GM12878 (cell line): Measurements from ENCODE around the gene SLC16A10. TPM values are rescaled to one million over a fixed set of nuclear protein-coding genes. Genes with fewer than 3 reads are reported as not detected.

Experiments used
- ATAC-seq: fragments of 200-7000 bp; cut with Tn5 transposase; 3 replicates; pipeline ENCODE4 v1.9.1; 2020; ENCODE audit warnings: mild to moderate bottlenecking, moderate library complexity
- BruUV-seq: library from RNA; stranded (reverse); fragments of 400-500 nt; replicated peaks from 2 replicates; lab custom pipeline; 2021; lab: Mats Ljungman, UMichigan
- CTCF ChIA-PET: fragments of 300-600 bp; sonication (Branson Sonifier 250); formaldehyde crosslinking; extraction: SDS; loops from one replicate; lab custom pipeline; 2021; ENCODE audit warnings: inconsistent platforms; lab: Yijun Ruan, JAX
- POLR2A ChIA-PET: fragments of 350-600 bp; formaldehyde crosslinking; extraction: SDS; loops from one replicate; lab custom pipeline; 2021; ENCODE audit warnings: inconsistent platforms; lab: Charles Lee
- RAD21 ChIA-PET: fragments of 300-600 bp; sonication (Branson Sonifier 250); formaldehyde crosslinking; loops from one replicate; lab custom pipeline; 2023; ENCODE audit warnings: antibody characterized with exemption; ENCODE audit not compliant: unreplicated experiment; lab: Charles Lee
- SMC1A ChIA-PET: fragments of 300-600 bp; sonication (Branson Sonifier 250); formaldehyde crosslinking; loops from one replicate; lab custom pipeline; 2023; ENCODE audit not compliant: unreplicated experiment, uncharacterized antibody; lab: Charles Lee
- DNase-seq: peaks from one replicate; pipeline ENCODE4 v3.0.0-alpha.2; 2011; ENCODE audit warnings: low read depth, low spot score
- FAIRE-seq: peaks from 3 replicates; lab custom pipeline; 2011; peaks lifted over from hg19 to GRCh38; lab: Jason Lieb, UNC
- H2AFZ ChIP-seq: 2 replicates; pipeline ENCODE4 v1.6.0; 2011; ENCODE audit warnings: low read depth, low read length, control low read depth; ENCODE audit not compliant: control insufficient read depth
- H3K27ac ChIP-seq: 2 replicates; pipeline ENCODE4 v1.5.1; 2011; ENCODE audit warnings: control low read depth; ENCODE audit not compliant: control insufficient read depth, insufficient read depth
- H3K27me3 ChIP-seq, 2 experiments: replicated peaks in 1 of 2; 2 replicates each; pipeline versions ENCODE4 v1.6.0 to v1.6.1; 2011; ENCODE audit warnings: low read length in 1 of 2; ENCODE audit not compliant: control insufficient read depth in 2 of 2, insufficient read depth in 2 of 2
- H3K36me3 ChIP-seq, 2 experiments: 2 replicates each; pipeline ENCODE4 v1.5.1; 2011; ENCODE audit warnings: low read length in 1 of 2; ENCODE audit not compliant: control insufficient read depth in 2 of 2, insufficient read depth in 2 of 2
- H3K4me1 ChIP-seq: 2 replicates; pipeline ENCODE4 v1.6.1; 2011; ENCODE audit warnings: mild to moderate bottlenecking, low read length, moderate library complexity, mixed read lengths; ENCODE audit not compliant: control insufficient read depth, insufficient read depth
- H3K4me2 ChIP-seq: 2 replicates; pipeline ENCODE4 v1.6.0; 2011; ENCODE audit warnings: control low read depth; ENCODE audit not compliant: control insufficient read depth, insufficient read depth
- H3K4me3 ChIP-seq: fragments of 200-600 bp; sonication (generic); 2 replicates; pipeline ENCODE4 v1.5.1; 2016
- H3K79me2 ChIP-seq: 2 replicates; pipeline ENCODE4 v1.6.0; 2011; ENCODE audit warnings: low read length; ENCODE audit not compliant: control insufficient read depth, insufficient read depth
- H3K9ac ChIP-seq: 2 replicates; pipeline ENCODE4 v1.8.0; 2011; ENCODE audit warnings: low read length, control low read depth, mixed read lengths; ENCODE audit not compliant: control insufficient read depth, insufficient read depth
- H3K9me3 ChIP-seq: replicated peaks from 3 replicates; pipeline ENCODE4 v1.5.1; 2011; ENCODE audit warnings: mild to moderate bottlenecking, low read length; ENCODE audit not compliant: control insufficient read depth, insufficient read depth
- H4K20me1 ChIP-seq: 2 replicates; pipeline ENCODE4 v1.6.0; 2011; ENCODE audit not compliant: control insufficient read depth, insufficient read depth
- CBX3 ChIP-seq: fragments of 200-600 bp; sonication (generic); IDR thresholded peaks from 2 replicates; pipeline ENCODE4 v1.6.1; 2016; ENCODE audit warnings: low read depth, borderline replicate concordance
- E2F4 ChIP-seq: IDR thresholded peaks from 2 replicates; pipeline ENCODE4 v1.6.1; 2012; ENCODE audit warnings: low read depth, low read length, improper control_type of control experiment
- FOXM1 ChIP-seq: IDR thresholded peaks from 2 replicates; pipeline ENCODE4 v1.6.1; 2012; ENCODE audit warnings: low read depth, mild to moderate bottlenecking, inconsistent platforms, low read length, moderate library complexity
- IRF4 ChIP-seq: IDR thresholded peaks from 2 replicates; pipeline ENCODE4 v1.6.1; 2011; ENCODE audit warnings: low read depth, low read length
- NR2C1 ChIP-seq: fragments of 450-650 bp; IDR thresholded peaks from 2 replicates; pipeline ENCODE4 v1.6.1; 2017; ENCODE audit warnings: antibody characterized with exemption, mild to moderate bottlenecking, moderate library complexity
- NR2C2 ChIP-seq: IDR thresholded peaks from 2 replicates; pipeline ENCODE4 v1.6.1; 2011; ENCODE audit warnings: borderline replicate concordance, low read depth; ENCODE audit not compliant: control insufficient read depth, insufficient read length
- REST ChIP-seq: IDR thresholded peaks from 2 replicates; pipeline ENCODE4 v1.6.1; 2012; ENCODE audit warnings: mild to moderate bottlenecking, low read depth, low read length
- SPI1 ChIP-seq: IDR thresholded peaks from 2 replicates; pipeline ENCODE4 v1.6.1; 2011; ENCODE audit warnings: low read depth, mild to moderate bottlenecking, low read length, moderate library complexity, borderline replicate concordance; ENCODE audit not compliant: insufficient read depth
- ZNF384 ChIP-seq: IDR thresholded peaks from 2 replicates; pipeline ENCODE4 v1.6.1; 2012; ENCODE audit warnings: low read depth, mild to moderate bottlenecking, low read length, improper control_type of control experiment, borderline replicate concordance
- WGBS: methylation state at CpG from one replicate; pipeline ENCODE4 v1.1.6; 2016; ENCODE audit warnings: low lambda C conversion rate; ENCODE audit not compliant: insufficient replicate concordance, insufficient coverage; ENCODE audit errors: missing lambda C conversion rate; 5-methylcytosine and 5-hydroxymethylcytosine counted together
- in situ Hi-C: fragments of 300-500 bp; cut with MboI; formaldehyde crosslinking; loops from 9 replicates; pipeline ENCODE4 v1.14.3; 2018; ENCODE audit warnings: mixed read lengths
- intact Hi-C: fragments of 100-400 bp; cut with micrococcal nuclease; formaldehyde crosslinking; loops from one replicate; pipeline ENCODE4 v1.14.2; 2022; ENCODE audit not compliant: unreplicated experiment
- polyA plus RNA-seq, 11 experiments: library from polyadenylated mRNA; depleted of rRNA in 4 of 11; unstranded in 6 of 11; stranded (reverse) in 5 of 11; fragments of >200 nt; fragmentation: Nextera tagmentation in 4 of 11; fragmentation: Illumina TruSeq in 1 of 11; extraction: Ambion mirVana in 4 of 11; extraction: Trizol in 1 of 11; gene quantifications; 1 replicate in 1 of 11; 2 replicates in 10 of 11; pipeline versions ENCODE4 v1.2.1 to v1.2.3, GENCODE V29; 2011 to 2016; ENCODE audit warnings: inconsistent platforms in 2 of 11, missing spikeins in 2 of 11, low read depth in 1 of 11
- total RNA-seq, 4 experiments: library from RNA; depleted of rRNA in 3 of 4; stranded (reverse); fragments of >200 nt in 3 of 4; fragmentation: Illumina TruSeq in 1 of 4; extraction: Trizol in 1 of 4; gene quantifications; 2 replicates each; pipeline versions ENCODE4 v1.2.1 to v1.2.3, GENCODE V29; 2013 to 2021

The SLC16A10 gene
- total and polyA plus RNA-seq, 10 of the 15 experiments (the other 5 are each of a cell fraction or from before 2014, with no cell fraction given), result 2.3 to 19.0 (median 8.0) TPM

GRCh38 chr6:111230351-111231089, 143.2 kb downstream of the SLC16A10 start (continued):
- TF ChIP-seq E2F4 (no peak), CBX3 (no peak), NR2C1 (no peak), ZNF384 (no peak), SPI1 (no peak), NR2C2 (no peak), FOXM1 (no peak)

GRCh38 chr6:111231090-111231459, 143.8 kb downstream of the SLC16A10 start:
- FAIRE-seq, result no peak
- POLR2A ChIA-PET, result no interaction called here
- no peak for ATAC-seq
- Histone ChIP-seq H3K4me1 (no peaks in the 10 kb centered on the region), H3K9ac (no peak overlapping the region), H3K4me3 (no peak overlapping the region), H3K79me2 (no peaks in the 10 kb centered on the region), H3K4me2 (no peak overlapping the region), H2AFZ (no peak overlapping the region), H3K36me3 (no peaks in the 10 kb centered on the region), H3K27ac (no peak overlapping the region), H3K9me3 (no peaks in the 10 kb centered on the region), H4K20me1 (no peaks in the 10 kb centered on the region), H3K27me3 (no peaks in the 10 kb centered on the region)
- intact Hi-C loops, result no loop called here
- CTCF ChIA-PET, result interaction anchor here (1.4 kb wide), 1 partner anchor 219 kb away, joined by 5 read pairs; no protein-coding TSS in a partner anchor
- SMC1A ChIA-PET, result no interaction called here
- no peak for DNase-seq
- TF ChIP-seq REST, result no peak
- no peak for TF ChIP-seq IRF4
- WGBS, result 44% methylated on average over 4 of the region's 4 CpGs
- in situ Hi-C loops, result no loop called here
- RAD21 ChIA-PET, result no interaction called here
- BruUV-seq, result no TSS peak
